Bronchial epithelial cell (primary cell): ENCODE measurements around the gene MLPH. TPM values are rescaled to one million over a fixed set of nuclear protein-coding genes. Genes with fewer than 3 reads are reported as not detected.

ENCODE experiments used
- DNase-seq: peaks from one replicate; pipeline ENCODE4 v3.0.0-alpha.2; 2010; ENCODE audit warnings: low read depth
- FAIRE-seq: peaks from 2 replicates; lab custom pipeline; 2011; peaks lifted over from hg19 to GRCh38; lab: Jason Lieb, UNC
- H3K27me3 ChIP-seq: 2 replicates; pipeline ENCODE4 v1.5.1; 2011; ENCODE audit warnings: low read length; ENCODE audit not compliant: control insufficient read depth, insufficient read depth
- H3K36me3 ChIP-seq: 2 replicates; pipeline ENCODE4 v1.5.1; 2011; ENCODE audit warnings: low read length; ENCODE audit not compliant: control insufficient read depth, insufficient read depth
- H3K4me3 ChIP-seq: 2 replicates; pipeline ENCODE4 v1.5.1; 2011; ENCODE audit warnings: mild to moderate bottlenecking, low read depth, low read length, control low read depth
- total RNA-seq: library from RNA; depleted of rRNA; stranded (reverse); fragments of >200 nt; gene quantifications from 2 replicates; pipeline ENCODE4 v1.2.1, GENCODE V29; 2014
- TF ChIP-seq, protein P1 (sequence below): IDR thresholded peaks from 2 replicates; pipeline ENCODE4 v1.5.1; 2011; ENCODE audit warnings: mild to moderate bottlenecking, moderate library complexity, low read length, control low read depth, inconsistent platforms; ENCODE audit not compliant: insufficient read depth, severe bottlenecking

The MLPH gene
- total RNA-seq, 1 donor from 2014 or later, result 6.6 TPM

DNA sequence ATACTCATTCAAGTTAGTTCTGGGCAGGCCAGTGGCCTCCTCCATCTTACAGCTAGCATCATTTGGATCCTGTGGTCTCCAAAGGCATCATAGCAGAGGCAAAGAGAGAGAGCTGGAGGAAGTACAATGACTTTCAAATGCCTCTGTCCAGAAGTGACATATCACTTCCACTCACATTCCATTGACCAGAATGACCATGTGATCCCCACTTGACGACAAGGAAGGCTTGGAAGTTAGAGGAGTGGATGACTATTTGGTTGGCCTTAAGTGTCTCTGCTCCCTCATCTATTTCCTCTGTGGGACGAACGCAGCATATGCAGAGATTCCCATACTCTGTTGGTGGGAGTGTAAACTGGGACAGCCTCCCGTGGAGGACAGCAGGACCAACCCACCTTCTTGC lies 27.8 kb upstream of the MLPH start:
- TF ChIP-seq, protein P1, sequence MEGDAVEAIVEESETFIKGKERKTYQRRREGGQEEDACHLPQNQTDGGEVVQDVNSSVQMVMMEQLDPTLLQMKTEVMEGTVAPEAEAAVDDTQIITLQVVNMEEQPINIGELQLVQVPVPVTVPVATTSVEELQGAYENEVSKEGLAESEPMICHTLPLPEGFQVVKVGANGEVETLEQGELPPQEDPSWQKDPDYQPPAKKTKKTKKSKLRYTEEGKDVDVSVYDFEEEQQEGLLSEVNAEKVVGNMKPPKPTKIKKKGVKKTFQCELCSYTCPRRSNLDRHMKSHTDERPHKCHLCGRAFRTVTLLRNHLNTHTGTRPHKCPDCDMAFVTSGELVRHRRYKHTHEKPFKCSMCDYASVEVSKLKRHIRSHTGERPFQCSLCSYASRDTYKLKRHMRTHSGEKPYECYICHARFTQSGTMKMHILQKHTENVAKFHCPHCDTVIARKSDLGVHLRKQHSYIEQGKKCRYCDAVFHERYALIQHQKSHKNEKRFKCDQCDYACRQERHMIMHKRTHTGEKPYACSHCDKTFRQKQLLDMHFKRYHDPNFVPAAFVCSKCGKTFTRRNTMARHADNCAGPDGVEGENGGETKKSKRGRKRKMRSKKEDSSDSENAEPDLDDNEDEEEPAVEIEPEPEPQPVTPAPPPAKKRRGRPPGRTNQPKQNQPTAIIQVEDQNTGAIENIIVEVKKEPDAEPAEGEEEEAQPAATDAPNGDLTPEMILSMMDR, result no peak
- Histone ChIP-seq H3K27me3 (no peaks in the 10 kb centered on the region), H3K36me3 (no peaks in the 10 kb centered on the region), H3K4me3 (no peak overlapping the region)
- DNase-seq (no peak), FAIRE-seq (peak; percentile 75)

DNA sequence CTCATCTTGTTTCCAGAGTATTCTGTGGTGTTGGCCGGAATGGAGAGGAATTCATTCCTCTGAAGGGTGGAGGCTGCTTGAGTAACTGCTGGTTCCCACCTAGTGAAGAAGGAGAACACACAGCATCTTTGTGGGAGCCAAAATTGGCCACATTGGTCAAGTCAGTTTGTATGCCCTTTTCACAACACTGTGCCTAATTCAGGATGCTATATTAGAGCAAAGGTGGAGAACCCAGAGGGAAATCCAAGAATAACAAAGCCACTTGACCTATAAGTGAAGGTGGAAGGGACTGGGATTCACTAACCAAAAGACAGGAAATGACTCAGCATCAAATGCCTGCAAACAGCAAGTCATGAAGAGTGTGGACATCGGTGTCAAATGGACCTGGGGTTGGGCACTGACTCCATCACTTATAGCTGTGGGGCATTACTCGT lies 27.3 kb upstream of the MLPH start:
- peak; percentile 88 for DNase-seq
- TF ChIP-seq, protein P1, result no peak
- H3K27me3 ChIP-seq, result no peaks in the 10 kb centered on the region
- no peak overlapping the region for H3K4me3 ChIP-seq
- H3K36me3 ChIP-seq, result no peaks in the 10 kb centered on the region
- peak; percentile 76 for FAIRE-seq

DNA sequence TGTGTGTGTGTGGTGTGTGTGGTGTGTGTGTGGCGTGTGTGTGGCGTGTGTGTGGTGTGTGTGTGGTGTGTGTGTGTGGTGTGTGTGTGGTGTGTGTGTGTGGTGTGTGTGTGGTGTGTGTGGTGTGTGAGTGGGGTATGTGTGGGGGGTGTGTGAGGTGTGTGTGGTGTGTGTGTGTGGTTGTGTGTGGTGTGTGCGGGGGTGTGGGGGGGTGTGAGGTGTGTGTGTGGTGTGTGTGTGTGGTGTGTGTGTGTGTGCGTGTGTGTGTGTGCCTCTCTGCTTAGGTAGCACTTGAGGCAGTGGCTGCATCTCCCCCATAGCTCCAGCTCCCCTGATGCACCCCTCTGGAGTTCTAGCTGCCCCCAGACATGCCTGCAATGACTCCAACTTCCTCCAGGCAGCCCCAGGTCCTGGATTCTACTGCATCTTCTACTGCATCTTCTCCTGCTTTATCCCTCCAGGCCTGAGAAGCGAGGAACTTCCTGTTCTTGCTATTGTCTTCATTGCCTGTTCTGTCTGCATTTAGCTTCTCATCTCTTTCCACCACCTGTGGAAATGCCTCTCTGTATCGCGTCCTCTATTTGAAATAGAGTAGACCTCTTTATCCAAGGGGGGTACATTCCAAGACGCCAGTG lies 22.2 kb upstream of the MLPH start:
- no peaks in the 10 kb centered on the region for H3K36me3 ChIP-seq
- no peak for DNase-seq
- TF ChIP-seq, protein P1, result no peak
- no peaks in the 10 kb centered on the region for H3K27me3 ChIP-seq
- peak; percentile 89 for FAIRE-seq
- no peak overlapping the region for H3K4me3 ChIP-seq

DNA sequence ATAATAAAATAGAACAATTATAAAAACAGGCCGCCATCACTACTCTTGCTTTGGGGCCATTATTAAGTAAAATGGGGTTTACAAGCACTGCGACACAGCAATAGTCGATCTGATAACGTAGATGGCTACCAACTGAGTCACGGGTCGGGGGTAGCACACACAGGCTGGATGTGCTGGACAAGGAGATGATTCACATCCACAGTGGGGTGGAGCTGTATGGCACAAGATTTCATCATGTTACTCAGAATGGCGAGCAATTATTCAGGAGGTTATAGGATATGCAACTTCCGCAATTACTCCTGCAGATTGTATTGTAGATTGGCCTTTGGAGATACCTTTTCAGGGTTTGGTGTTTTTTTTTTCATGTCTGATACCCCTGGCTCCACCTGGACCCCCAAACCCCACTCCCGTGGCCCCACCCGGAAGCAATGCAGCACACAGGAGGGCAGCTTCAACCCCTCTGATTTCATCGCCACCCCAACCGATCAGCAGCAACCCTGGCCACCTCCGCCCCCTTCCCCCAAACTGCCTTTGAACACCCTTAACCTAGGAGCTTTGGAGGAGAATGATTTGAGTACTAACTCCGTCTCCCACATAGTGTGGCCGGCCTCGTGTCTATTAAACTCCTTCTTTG lies 21.4 kb upstream of the MLPH start:
- no peaks in the 10 kb centered on the region for H3K36me3 ChIP-seq
- DNase-seq, result peak; percentile 95
- FAIRE-seq, result peak; percentile 58
- H3K27me3 ChIP-seq, result no peaks in the 10 kb centered on the region
- TF ChIP-seq, protein P1, result no peak
- no peak overlapping the region for H3K4me3 ChIP-seq

DNA sequence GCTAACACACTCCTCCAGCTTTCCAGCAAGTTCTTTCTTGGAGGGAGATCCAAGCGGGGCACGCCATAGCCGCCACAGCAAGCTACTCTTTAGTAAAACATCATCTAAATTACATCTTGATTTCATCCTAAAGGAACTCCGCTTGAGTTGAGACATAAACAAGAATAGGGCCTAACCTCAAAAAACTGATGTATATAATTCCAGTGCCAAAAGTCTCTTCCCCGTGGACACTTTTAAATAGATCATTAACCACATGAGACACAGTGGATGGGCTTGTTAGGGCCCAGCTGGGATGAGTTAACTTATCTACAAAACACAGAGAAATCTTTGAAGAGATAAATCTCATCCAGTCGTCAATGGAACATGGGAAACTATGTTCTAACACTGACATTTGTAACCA lies 20.8 kb upstream of the MLPH start:
- Histone ChIP-seq H3K4me3 (no peak overlapping the region), H3K27me3 (no peaks in the 10 kb centered on the region), H3K36me3 (no peaks in the 10 kb centered on the region)
- DNase-seq (no peak), FAIRE-seq (no peak)
- TF ChIP-seq, protein P1, result no peak
